NCI-H345 (cell line): Measurements from ENCODE around the gene GNG7.
A peak's percentile ranks its signal among the peaks of the same experiment; 100 is the strongest.
"Not testable (repeated sequence)": the region's sequence is repeated elsewhere in the genome, so short reads cannot be mapped to it uniquely, and the experiment has no call there.

Experiments used
- DNase-seq: peaks from one replicate; lab custom pipeline; 2025; lab: John Stamatoyannopoulos, UW

Gene GNG7

DNA sequence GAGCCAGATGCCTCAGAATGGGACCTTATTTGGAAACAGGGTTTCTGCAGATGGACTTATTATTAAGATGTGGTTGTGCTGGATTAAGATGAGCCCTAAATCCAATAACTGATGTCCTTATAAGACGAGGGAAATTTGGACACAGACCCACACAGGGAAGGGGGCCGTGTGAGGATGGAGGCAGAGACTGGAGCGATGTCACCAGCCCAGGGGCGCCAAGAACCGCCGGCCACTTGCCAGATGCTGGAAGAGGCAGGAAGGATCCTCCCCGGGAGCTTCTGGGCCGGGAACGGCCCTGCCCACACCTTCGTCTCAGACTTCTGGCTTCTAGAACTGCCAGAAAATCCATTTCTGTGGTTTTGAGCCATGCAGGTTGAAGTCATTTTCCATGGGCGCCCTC, 26.6 kb downstream of the GNG7 start:
- no peak for DNase-seq

DNA sequence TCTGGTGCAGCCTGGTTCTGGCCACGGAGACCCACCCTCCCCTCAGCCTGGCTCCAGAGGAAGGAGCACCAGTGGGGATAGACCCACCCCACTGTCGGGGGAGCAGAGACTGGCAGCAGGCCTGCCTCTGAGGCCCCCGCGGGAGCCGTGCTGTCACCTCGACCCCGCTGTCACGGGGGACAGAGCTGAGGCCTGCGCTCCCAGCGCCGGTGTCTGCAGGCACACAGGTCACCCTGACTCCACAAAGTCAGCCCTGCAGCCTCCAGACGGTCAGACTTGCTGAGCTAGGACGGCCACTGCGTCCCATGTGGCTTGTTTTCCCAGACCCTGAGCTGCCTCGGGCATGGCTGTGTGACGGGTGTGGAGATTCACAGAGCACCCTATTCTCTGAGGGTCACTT, 32.3 kb downstream of the GNG7 start:
- no peak for DNase-seq

- DNase-seq: no peak
Measured at GRCh38 chr19:2668175-2668763, 34.2 kb downstream of the GNG7 start.

GRCh38 chr19:2667349-2667748, 35.1 kb downstream of the GNG7 start:
- not testable (repeated sequence) for DNase-seq

GRCh38 chr19:2666344-2666994, 36.0 kb downstream of the GNG7 start:
- DNase-seq: no peak

DNA sequence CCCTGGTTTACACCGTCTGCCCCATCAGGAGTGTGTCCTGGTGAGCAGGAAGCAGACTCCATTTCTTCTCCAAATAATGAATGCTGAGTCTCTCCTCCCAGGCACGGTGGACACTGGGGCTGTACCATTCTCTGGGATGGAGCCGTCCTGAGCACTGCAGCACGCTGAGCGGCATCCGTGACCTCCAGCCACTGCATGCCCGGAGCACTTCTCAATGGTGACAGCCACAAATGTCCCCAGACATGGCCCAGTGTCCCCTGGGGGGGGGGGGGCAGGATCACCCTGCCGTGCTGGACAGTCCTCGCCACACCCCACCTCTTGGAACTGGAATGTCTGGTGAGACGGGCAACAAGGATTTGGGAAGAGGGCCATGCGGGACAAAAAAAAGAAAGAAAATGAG, 37.4 kb downstream of the GNG7 start:
- DNase-seq: no peak

- no peak for DNase-seq
Measured at GRCh38 chr19:2663920-2664571, 38.4 kb downstream of the GNG7 start.

DNA sequence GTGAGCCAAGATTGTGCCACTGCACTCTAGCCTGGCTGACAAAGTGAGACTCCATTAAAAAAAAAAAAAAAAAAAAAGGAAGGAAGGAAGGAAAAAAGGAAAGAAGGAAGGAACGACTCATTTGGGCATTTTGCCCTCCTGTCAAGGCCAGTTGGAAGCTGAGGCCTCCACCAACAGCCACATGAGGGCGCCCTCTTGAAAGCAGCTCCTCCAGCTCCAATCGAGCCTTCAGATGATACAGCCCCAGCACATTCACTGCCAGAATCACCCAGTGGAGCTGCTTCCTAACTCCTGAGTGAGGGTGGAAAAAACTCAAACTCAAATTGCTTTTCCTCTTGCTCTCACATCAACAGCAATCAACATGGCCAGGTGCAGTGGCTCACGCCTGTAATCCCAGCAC, 40.9 kb downstream of the GNG7 start:
- no peak for DNase-seq

- no peak for DNase-seq
Measured at GRCh38 chr19:2659856-2660432, 42.5 kb downstream of the GNG7 start.

- DNase-seq: no peak
Measured at GRCh38 chr19:2656533-2656932, 46.0 kb downstream of the GNG7 start.

- no peak for DNase-seq
Measured at GRCh38 chr19:2653710-2654707, 48.5 kb downstream of the GNG7 start.

- no peak for DNase-seq
Measured at GRCh38 chr19:2653218-2653617, 49.3 kb downstream of the GNG7 start.

- no peak for DNase-seq
Measured at GRCh38 chr19:2652504-2653099, 49.9 kb downstream of the GNG7 start.

DNA sequence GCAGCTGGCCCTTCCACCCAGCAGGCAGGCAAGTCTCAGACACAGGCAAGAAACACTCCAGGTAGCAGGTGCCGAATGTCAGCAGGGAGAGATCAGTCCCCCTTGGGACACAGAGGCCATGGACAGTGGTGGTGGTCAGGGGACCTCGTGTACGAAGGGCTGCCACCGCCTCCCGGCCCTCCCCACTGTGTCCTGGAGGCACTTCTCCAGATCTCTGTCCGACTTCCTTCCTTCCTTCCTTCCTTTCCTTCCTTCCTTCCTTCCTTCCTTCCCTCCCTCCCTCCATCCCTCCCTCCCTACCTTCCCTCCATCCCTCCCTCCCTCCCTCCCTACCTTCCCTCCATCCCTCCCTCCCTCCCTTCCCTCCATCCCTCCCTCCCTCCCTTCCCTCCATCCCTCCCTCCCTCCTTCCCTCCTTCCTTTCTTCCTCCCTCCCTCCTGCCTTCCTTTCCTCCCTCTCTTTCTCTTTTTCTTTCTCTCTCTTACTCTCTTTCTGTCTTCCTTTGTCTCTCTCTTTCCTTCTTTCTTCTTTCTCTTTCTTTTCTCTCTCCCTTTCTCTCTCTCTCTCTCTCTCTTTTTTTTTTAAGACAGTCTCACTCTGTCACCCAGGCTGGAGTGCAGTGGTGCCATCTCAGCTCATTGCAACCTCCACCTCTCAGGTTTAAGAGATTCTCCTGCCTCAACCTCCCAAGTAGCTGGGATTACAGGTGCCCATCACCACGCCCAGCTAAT, 51.3 kb downstream of the GNG7 start:
- DNase-seq: not testable (repeated sequence)

- no peak for DNase-seq
Measured at GRCh38 chr19:2650515-2650914, 52.0 kb downstream of the GNG7 start.

DNA sequence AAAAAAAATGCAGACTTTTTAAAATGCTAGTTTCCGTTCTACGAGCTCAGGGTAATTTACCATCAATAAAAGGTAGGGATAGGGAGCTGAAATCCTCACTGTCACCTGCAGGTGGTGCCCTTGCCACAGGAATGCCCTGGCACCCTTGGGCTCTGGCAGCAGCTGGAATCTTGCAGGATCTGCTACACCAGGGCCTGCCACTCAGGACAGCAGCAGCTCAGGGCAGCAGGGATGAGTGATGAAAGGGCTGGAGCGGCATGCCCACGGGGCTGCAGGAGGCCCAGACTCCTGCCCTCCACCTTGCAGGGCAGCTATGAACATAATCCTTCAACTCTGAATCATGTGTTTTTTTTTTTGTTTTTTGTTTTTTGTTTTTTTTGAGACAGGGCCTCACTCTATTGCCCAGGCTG, 54.0 kb downstream of the GNG7 start:
- peak; percentile 79 for DNase-seq

DNA sequence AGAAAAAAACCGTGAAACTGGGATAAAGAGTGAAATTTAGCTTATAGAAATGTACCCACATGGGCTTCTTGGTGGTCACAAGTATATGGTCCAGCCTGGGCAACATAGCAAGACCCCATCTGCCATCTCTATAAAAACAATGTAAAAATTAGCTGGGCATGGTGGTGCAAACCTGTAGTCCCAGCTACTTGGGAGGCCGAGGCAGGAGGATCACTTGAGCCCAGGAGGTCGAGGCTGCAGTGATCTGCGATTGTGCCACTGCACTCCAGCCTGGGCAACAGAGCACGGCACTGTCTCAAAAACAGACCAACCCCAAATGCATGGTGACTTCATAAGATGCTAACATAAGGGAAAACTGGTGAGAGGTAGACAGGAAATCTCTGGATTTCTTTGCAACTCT, 54.4 kb downstream of the GNG7 start:
- DNase-seq: no peak

- DNase-seq: no peak
Measured at GRCh38 chr19:2646866-2647535, 55.5 kb downstream of the GNG7 start.

DNA sequence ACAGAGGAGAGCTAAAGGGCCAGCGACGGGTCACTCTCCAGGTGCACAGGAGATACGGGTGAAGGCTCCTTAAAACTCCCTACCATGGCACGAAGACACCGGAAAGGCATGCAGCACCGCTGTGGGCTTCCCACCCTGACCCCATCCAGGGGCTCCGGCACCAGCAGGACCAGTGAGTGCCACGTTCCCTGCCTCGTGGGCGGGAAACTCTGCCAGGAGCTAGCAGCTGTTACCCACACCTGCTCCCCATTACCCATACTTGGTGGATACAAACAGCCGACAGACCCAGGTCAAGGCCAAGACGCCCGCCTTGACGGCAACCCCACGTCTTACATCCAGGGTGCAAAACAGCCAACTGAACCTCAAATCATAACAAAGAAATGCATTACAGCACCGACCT, 56.7 kb downstream of the GNG7 start:
- no peak for DNase-seq

DNA sequence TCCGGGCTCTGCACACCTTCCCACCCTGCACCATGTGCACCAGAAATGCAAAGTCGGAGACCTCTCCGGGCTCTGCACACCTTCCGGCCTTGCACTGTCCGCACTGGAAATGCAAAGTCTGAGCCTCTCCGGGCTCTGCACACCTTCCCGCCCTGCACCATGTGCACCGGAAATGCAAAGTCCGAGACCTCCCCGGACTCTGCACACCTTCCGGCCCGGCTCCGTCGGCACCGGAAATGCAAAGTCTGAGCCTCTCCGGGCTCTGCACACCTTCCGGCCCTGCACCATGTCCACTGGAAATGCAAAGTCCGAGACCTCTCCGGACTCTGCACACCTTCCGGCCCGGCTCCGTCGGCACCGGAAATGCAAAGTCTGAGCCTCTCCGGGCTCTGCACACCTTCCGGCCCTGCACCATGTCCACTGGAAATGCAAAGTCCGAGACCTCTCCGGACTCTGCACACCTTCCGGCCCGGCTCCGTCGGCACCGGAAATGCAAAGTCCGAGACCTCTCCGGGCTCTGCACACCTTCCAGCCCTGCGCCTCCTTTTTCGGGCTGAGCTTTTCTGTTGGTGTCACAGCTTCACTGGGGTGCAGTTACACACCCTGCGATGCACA, 59.3 kb downstream of the GNG7 start:
- DNase-seq: not testable (repeated sequence)
